Spleen (tissue), 11 donors: ENCODE measurements around the gene INPP5D. TPM values are rescaled to one million over a fixed set of nuclear protein-coding genes. Genes with fewer than 3 reads are reported as not detected.

ENCODE experiments used
- DNase-seq: peaks from one replicate; pipeline ENCODE4 v3.0.0-alpha.2; 2020
- H3K27ac ChIP-seq, 8 donors: fragments of 200-600 bp; sonication (generic) in 7 of 8; 1 replicate in 4 of 8; 2 replicates in 4 of 8; pipeline versions ENCODE4 v1.5.0 to v1.8.0; 2016 to 2021; ENCODE audit warnings: inconsistent platforms in 4 of 8, mild to moderate bottlenecking in 4 of 8, moderate library complexity in 1 of 8
- H3K27me3 ChIP-seq, 7 donors: fragments of 200-600 bp; sonication (generic) in 6 of 7; replicated peaks in 1 of 7; 1 replicate in 4 of 7; 2 replicates in 3 of 7; pipeline versions ENCODE4 v1.5.0 to v1.8.0; 2016 to 2021; ENCODE audit warnings: inconsistent platforms in 3 of 7, mild to moderate bottlenecking in 1 of 7
- H3K36me3 ChIP-seq, 6 donors: fragments of 200-600 bp; sonication (generic) in 5 of 6; 1 replicate in 4 of 6; 2 replicates in 2 of 6; pipeline versions ENCODE4 v1.5.0 to v1.8.0; 2016 to 2021; ENCODE audit warnings: inconsistent platforms in 2 of 6
- H3K4me1 ChIP-seq, 6 donors: fragments of 200-600 bp; sonication (generic) in 5 of 6; 1 replicate in 3 of 6; 2 replicates in 3 of 6; pipeline versions ENCODE4 v1.5.0 to v1.8.0; 2016 to 2021; ENCODE audit warnings: inconsistent platforms in 3 of 6
- H3K4me3 ChIP-seq, 8 donors: fragments of 200-600 bp; sonication (generic) in 7 of 8; 1 replicate in 4 of 8; 2 replicates in 4 of 8; pipeline versions ENCODE4 v1.5.0 to v1.8.0; 2016 to 2021; ENCODE audit warnings: inconsistent platforms in 4 of 8, mild to moderate bottlenecking in 4 of 8, moderate library complexity in 2 of 8
- H3K9me3 ChIP-seq, 8 donors: fragments of 200-600 bp; sonication (generic) in 7 of 8; 1 replicate in 4 of 8; 2 replicates in 4 of 8; pipeline versions ENCODE4 v1.5.0 to v1.8.0; 2016 to 2021; ENCODE audit warnings: inconsistent platforms in 4 of 8
- POLR2A ChIP-seq, 3 donors: fragments of 450-650 bp; IDR thresholded peaks; one replicate each; pipeline ENCODE4 v1.5.1; 2017; ENCODE audit warnings: antibody characterized with exemption in 3 of 3, mild to moderate bottlenecking in 1 of 3
- POLR2AphosphoS5 ChIP-seq, 3 donors: sonication (generic); formaldehyde crosslinking; IDR thresholded peaks; one replicate each; pipeline ENCODE4 v1.5.1; 2017; ENCODE audit warnings: antibody characterized with exemption in 3 of 3
- WGBS, 5 donors: extraction: QIAGEN DNeasy Blood & Tissue Kit in 3 of 5; methylation state at CpG; one replicate each; pipeline versions ENCODE4 v1.1.5 to v1.1.7; 2013 to 2018; 5-methylcytosine and 5-hydroxymethylcytosine counted together
- intact Hi-C: fragments of 100-400 bp; cut with DNase I; formaldehyde crosslinking; loops from one replicate; pipeline ENCODE4 v1.15.0; 2023; ENCODE audit warnings: low total_unique reads
- polyA plus RNA-seq, 3 donors: library from polyadenylated mRNA; stranded (reverse); fragments of 200-250 nt; gene quantifications; one replicate each; pipeline ENCODE4 v1.2.1, GENCODE V29; 2013
- total RNA-seq, 7 donors: library from RNA; depleted of rRNA in 3 of 7; stranded (reverse); fragments of >200 nt in 3 of 7; fragmentation: NEBNext Ultra II Directional in 4 of 7; extraction: Animal tissue kit (Norgen Biotek cat#: 25700) in 4 of 7; gene quantifications; one replicate each; pipeline versions ENCODE4 v1.1.0 to v1.2.1, GENCODE V29; 2016 to 2021
- TF ChIP-seq, protein P1 (sequence below), 11 experiments: fragments of 200-600 bp in 7 of 11; fragments of 450-650 bp in 4 of 11; sonication (generic) in 4 of 11; IDR thresholded peaks in 8 of 11; conservative IDR thresholded peaks in 3 of 11; 1 replicate in 7 of 11; 2 replicates in 4 of 11; pipeline versions ENCODE4 v1.4.0 to v1.8.0; 2016 to 2021; ENCODE audit warnings: antibody characterized with exemption in 11 of 11, inconsistent platforms in 4 of 11, mild to moderate bottlenecking in 1 of 11
- donor health status: healthy with polysubstance abuse.
- donor health status: DM: no; HTN: no; CAD: no; lungs with moderate emphysema.
- donor health status: DM: no; HTN: no; CAD: no.
- donor health status: Bipolar disorder and iron deficiency.
- donor health status: healthy.
- donor health status: DM: no; HTN: no; CAD: no.
- donor health status: DM: yes; HTN: yes; CAD: no.

INPP5D gene
- total and polyA plus RNA-seq, 10 donors = 71.1 to 246 (median 181) TPM

DNA sequence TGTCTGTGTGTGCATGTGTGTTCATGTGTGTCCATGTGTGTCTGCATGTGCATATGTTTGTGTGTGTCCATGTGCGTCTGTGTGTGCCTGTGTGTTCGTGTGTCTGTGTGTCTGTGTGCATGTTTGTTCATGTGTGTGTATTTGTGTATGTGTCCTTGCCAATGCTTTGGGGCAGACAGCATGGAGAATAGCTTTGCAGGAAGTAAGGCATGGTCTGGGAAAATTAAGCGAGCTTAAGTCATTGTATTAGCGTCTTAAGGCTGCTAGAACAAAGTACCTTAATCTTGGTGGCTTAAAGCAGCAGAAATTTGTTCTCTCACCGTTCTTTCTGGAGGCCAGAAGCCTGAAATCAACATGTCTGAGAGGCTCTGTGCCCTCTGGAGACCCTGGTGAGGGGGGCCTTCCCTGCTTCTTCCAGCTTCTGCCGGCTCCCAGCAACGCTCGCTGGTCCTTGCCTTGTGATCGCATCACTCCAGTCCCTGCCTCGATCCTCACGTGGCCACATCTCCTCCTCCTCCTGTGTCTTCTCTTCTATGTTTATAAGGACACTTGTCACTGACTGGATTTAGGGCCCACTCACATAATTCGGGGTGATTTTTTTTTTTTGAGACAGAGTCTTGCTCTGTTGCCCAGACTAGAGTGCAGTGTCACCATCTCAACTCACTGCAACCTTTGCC is 23.8 kb upstream of the INPP5D start:
- Histone ChIP-seq H3K4me1 (no peaks in the 10 kb centered on the region), H3K4me3 (no peak overlapping the region), H3K9me3 (no peaks in the 10 kb centered on the region), H3K36me3 (no peaks in the 10 kb centered on the region), H3K27me3 (no peaks in the 10 kb centered on the region), H3K27ac (no peak overlapping the region)
- TF ChIP-seq POLR2AphosphoS5 (IDR thresholded peaks at IDR 0.05) (no peak), POLR2A (IDR thresholded peaks at IDR 0.05) (no peak)
- TF ChIP-seq, protein P1, sequence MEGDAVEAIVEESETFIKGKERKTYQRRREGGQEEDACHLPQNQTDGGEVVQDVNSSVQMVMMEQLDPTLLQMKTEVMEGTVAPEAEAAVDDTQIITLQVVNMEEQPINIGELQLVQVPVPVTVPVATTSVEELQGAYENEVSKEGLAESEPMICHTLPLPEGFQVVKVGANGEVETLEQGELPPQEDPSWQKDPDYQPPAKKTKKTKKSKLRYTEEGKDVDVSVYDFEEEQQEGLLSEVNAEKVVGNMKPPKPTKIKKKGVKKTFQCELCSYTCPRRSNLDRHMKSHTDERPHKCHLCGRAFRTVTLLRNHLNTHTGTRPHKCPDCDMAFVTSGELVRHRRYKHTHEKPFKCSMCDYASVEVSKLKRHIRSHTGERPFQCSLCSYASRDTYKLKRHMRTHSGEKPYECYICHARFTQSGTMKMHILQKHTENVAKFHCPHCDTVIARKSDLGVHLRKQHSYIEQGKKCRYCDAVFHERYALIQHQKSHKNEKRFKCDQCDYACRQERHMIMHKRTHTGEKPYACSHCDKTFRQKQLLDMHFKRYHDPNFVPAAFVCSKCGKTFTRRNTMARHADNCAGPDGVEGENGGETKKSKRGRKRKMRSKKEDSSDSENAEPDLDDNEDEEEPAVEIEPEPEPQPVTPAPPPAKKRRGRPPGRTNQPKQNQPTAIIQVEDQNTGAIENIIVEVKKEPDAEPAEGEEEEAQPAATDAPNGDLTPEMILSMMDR (IDR thresholded peaks at IDR 0.05 in 8 of 11, conservative IDR thresholded peaks at IDR 0.05 in 3 of 11) = no peak
- 88 to 97% (median 92%) methylated on average over 12 of the region's 12 CpGs for WGBS, 5 donors
- DNase-seq = peak; percentile 28
- intact Hi-C loops = no loop called here

DNA sequence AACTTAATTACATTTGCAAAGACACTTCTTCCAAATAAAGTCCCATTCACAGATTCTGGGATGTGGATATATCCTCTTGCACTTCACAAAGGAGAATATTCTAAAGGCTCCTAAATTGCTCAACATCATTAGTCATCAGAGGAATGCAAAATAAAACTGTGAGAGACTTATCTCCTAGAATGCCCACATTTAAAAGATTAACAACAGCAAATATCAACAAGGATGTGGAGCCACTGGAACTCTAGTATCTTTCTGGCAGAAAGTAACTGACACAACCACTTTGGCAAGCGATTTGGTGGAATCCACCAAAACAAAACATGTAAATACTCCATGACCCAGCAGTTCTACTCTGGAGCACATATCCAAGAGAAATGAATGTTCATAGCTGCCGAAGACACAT is 23.1 kb upstream of the INPP5D start:
- H3K27ac ChIP-seq = no peak overlapping the region
- TF ChIP-seq, protein P1 (IDR thresholded peaks at IDR 0.05 in 8 of 11, conservative IDR thresholded peaks at IDR 0.05 in 3 of 11) = no peak
- TF ChIP-seq POLR2AphosphoS5 (IDR thresholded peaks at IDR 0.05) (no peak), POLR2A (IDR thresholded peaks at IDR 0.05) (no peak)
- no peaks in the 10 kb centered on the region for H3K9me3 ChIP-seq
- no peak for DNase-seq
- intact Hi-C loops = no loop called here
- 87 to 97% (median 92%) methylated on average over 2 of the region's 2 CpGs for WGBS, 5 donors
- no peaks in the 10 kb centered on the region for H3K36me3 ChIP-seq
- H3K27me3 ChIP-seq = no peaks in the 10 kb centered on the region
- H3K4me3 ChIP-seq = no peak overlapping the region
- no peaks in the 10 kb centered on the region for H3K4me1 ChIP-seq

DNA sequence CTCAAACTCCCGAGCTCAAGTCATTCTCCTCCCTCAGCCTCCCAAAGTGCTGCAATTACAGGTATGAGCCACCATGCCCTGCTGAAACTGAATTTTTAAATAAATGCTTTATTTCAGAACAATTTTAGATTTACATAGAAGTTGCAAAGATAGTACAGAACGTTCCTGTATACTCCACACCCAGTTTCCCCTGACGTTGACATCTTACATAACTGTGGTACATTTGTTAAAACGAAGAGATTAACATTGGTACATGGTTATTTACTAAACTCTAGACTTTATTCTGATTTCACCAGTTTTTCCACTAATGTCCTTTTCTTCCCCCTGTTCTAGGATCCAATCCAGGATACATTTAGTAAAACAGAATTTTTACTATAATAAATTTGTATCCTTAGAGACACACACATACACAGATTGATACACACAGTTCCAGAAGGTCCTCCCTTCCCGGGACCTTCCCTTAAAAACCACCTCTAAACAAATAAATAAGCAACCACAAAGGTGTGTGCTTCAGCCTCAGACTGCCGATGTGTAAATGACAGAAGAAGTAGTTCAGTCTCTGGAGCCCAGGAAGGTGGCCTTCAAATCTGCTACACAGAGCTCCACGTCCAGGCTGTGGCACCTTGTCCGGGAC is 20.8 kb upstream of the INPP5D start:
- Histone ChIP-seq H3K27ac (no peak overlapping the region), H3K4me1 (no peaks in the 10 kb centered on the region), H3K36me3 (no peaks in the 10 kb centered on the region), H3K27me3 (no peaks in the 10 kb centered on the region), H3K9me3 (no peaks in the 10 kb centered on the region), H3K4me3 (no peak overlapping the region)
- no peak for DNase-seq
- intact Hi-C loops = no loop called here
- WGBS, 5 donors = 80 to 92% (median 85%) methylated on average over 8 of the region's 8 CpGs
- TF ChIP-seq POLR2AphosphoS5 (IDR thresholded peaks at IDR 0.05) = no peak
- TF ChIP-seq, protein P1 (IDR thresholded peaks at IDR 0.05 in 8 of 11, conservative IDR thresholded peaks at IDR 0.05 in 3 of 11) = no peak
- no peak for TF ChIP-seq POLR2A (IDR thresholded peaks at IDR 0.05)

DNA sequence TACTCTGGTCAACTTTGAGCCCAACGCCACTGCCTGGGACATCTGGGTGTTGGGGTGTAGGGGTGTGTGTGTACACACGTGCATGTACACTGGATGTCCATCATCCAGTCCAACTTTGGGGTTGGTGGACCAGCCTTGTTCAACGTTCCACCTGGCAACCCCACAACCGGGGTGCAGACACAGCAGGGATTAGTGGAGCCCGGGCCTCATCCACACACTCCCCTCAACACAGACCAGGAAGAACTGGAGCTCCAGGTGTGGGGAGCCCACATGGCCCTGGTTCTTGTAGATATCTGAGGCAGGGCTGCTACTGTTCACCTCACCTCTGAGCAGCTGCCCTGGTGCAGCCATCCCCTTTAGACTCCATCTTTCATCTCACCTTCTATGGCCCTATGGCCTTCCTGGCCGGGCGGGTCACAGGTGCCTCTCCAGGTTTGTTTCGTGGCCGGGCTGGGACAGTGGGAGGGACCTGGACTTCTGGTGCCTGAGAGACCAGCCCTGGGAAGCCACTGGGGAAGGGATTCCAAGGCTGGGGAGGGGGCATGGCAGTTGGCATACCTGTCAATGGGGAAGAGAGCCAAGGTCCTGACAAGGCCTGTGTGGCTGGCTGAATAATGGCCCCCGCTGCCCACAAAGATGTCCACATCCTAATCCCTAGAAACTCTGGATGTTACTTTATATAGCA is 20.2 kb upstream of the INPP5D start:
- no peaks in the 10 kb centered on the region for H3K9me3 ChIP-seq
- TF ChIP-seq POLR2A (IDR thresholded peaks at IDR 0.05) (no peak), POLR2AphosphoS5 (IDR thresholded peaks at IDR 0.05) (no peak)
- TF ChIP-seq, protein P1 (IDR thresholded peaks at IDR 0.05 in 8 of 11, conservative IDR thresholded peaks at IDR 0.05 in 3 of 11) = no peak
- no peak overlapping the region for H3K27ac ChIP-seq
- WGBS, 5 donors = 91 to 95% (median 92%) methylated on average over 9 to 10 of the region's 10 CpGs
- intact Hi-C loops = no loop called here
- H3K4me1 ChIP-seq = no peaks in the 10 kb centered on the region
- no peaks in the 10 kb centered on the region for H3K36me3 ChIP-seq
- H3K4me3 ChIP-seq = no peak overlapping the region
- peak; percentile 47 for DNase-seq
- no peaks in the 10 kb centered on the region for H3K27me3 ChIP-seq
